ENCODE measurements around the gene NWD2.

NWD2 gene

DNA sequence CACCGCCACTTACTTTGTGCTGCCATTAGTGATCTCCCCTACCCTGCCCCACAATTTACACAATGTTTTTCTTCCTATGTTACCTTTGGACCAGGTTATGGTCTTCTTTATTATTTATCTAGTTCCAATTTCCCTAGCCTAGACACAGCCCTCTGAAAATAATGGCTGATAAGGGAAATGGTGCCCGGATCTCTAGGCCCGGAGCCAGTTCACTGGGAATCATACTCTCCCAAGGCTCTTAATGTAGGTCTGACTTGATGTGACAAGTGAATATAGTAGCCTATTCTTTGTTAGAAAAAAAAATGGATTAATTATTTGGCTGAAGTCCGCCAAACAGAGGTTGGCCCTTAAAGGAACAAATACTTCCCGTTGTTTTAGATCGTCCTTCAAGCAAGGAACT is 233.6 kb downstream of the NWD2 start:
- no peaks in the 10 kb centered on the region; the same call in 1 of the 2 replicates for H3K27me3 ChIP-seq (replicated peaks; ENCODE audit: control insufficient read depth, insufficient read depth, low read length)

DNA sequence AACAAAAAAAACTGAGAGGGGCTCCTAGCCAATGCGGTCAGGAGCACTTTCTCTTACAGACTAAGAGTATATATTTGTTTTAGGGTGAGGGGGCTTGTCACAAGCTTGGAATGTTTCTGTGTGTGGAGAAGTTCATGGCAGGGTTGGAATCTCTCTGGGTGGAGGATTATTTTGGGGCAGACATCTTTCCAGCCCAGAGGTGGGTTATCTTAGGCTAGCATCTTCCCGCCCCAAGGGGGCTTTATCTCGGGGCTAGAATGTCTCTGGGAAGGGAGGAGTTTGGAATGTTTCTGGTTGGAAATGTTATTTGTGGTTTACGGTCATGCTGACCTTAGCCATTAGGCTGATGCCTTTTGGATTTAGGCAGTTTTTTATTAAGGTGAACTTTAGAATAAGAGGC is 236.0 kb downstream of the NWD2 start:
- TF ChIP-seq CTCF (IDR thresholded peaks at IDR 0.05; ENCODE audit: insufficient read depth, low read length, poor library complexity, severe bottlenecking) = no peak
- Histone ChIP-seq H3K27me3 (replicated peaks; ENCODE audit: control insufficient read depth, insufficient read depth, low read length) (no peaks in the 10 kb centered on the region; the same call in 1 of the 2 replicates), H3K36me3 (ENCODE audit: control insufficient read depth, insufficient read depth, low read length) (no peaks in the 10 kb centered on the region), H3K4me3 (replicated peaks; ENCODE audit: low read depth, low read length) (no peak overlapping the region)
- DNase-seq (ENCODE audit: extremely low read depth, insufficient read length) = no peak

More for the DNA sequence above, 233.6 kb downstream of the NWD2 start:
- Histone ChIP-seq H3K36me3 (ENCODE audit: control insufficient read depth, insufficient read depth, low read length) (no peaks in the 10 kb centered on the region), H3K4me3 (replicated peaks; ENCODE audit: low read depth, low read length) (no peak overlapping the region)
- TF ChIP-seq CTCF (IDR thresholded peaks at IDR 0.05; ENCODE audit: insufficient read depth, low read length, poor library complexity, severe bottlenecking) = no peak
- no peak for DNase-seq (ENCODE audit: extremely low read depth, insufficient read length)

DNA sequence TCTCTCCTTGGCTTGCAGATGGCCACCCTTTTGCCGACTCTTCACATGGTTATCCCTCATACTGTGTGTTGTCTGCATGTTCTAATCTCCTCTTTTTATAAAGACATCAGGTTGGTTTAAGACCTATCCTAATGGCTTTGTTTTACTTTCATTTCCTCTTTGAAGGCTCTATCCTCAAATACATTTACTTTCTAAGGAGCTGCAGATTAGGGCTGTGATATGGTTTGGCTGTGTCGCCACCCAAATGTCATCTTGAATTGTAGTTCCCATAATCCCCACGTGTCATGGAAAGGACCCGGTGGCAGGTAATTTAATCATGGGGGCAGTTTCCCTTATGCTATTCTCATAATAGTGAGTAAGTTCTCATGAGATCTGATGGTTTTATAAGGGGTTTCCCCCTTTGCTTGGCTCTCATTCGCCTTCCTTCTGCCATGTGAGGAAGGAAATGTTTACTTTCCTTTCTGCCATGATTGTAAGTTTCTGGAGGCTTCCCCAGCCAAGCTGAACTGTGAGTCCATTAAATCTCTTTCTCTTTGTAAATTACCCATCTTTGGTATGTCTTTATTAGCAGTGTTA is 237.1 kb downstream of the NWD2 start:
- TF ChIP-seq CTCF (IDR thresholded peaks at IDR 0.05; ENCODE audit: insufficient read depth, low read length, poor library complexity, severe bottlenecking) = no peak
- no peak overlapping the region for H3K4me3 ChIP-seq (replicated peaks; ENCODE audit: low read depth, low read length)
- no peak for DNase-seq (ENCODE audit: extremely low read depth, insufficient read length)
- no peaks in the 10 kb centered on the region; the same call in 1 of the 2 replicates for H3K27me3 ChIP-seq (replicated peaks; ENCODE audit: control insufficient read depth, insufficient read depth, low read length)
- H3K36me3 ChIP-seq (ENCODE audit: control insufficient read depth, insufficient read depth, low read length) = no peaks in the 10 kb centered on the region

GRCh38 chr4:37482236-37482913 is 237.8 kb downstream of the NWD2 start:
- no peak for DNase-seq (ENCODE audit: extremely low read depth, insufficient read length)
- no peak for TF ChIP-seq CTCF (IDR thresholded peaks at IDR 0.05; ENCODE audit: insufficient read depth, low read length, poor library complexity, severe bottlenecking)
- H3K36me3 ChIP-seq (ENCODE audit: control insufficient read depth, insufficient read depth, low read length) = no peaks in the 10 kb centered on the region
- H3K27me3 ChIP-seq (replicated peaks; ENCODE audit: control insufficient read depth, insufficient read depth, low read length) = no peaks in the 10 kb centered on the region; the same call in 1 of the 2 replicates
- no peak overlapping the region for H3K4me3 ChIP-seq (replicated peaks; ENCODE audit: low read depth, low read length)

DNA sequence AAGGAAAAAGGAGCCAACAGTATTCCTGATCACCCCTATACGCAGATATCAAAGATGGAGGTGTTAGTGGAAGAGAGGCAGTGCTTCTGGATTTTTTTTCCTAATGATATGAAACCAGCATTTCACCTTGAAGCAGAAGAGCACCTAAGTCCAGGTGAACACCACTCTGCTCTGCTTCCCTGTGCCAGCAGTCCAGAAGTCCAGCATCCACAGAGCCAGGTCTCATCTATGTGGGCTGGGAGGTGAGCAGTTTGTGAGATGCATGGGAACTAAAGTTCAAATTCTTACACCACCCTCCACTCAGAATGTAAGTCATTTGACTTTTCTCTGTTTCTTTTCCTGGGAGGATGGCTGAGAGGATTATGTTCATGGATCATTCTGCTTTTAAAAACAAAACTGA is 239.1 kb downstream of the NWD2 start:
- Histone ChIP-seq H3K36me3 (ENCODE audit: control insufficient read depth, insufficient read depth, low read length) (no peaks in the 10 kb centered on the region), H3K27me3 (replicated peaks; ENCODE audit: control insufficient read depth, insufficient read depth, low read length) (no peaks in the 10 kb centered on the region; the same call in 1 of the 2 replicates), H3K4me3 (replicated peaks; ENCODE audit: low read depth, low read length) (no peak overlapping the region)
- TF ChIP-seq CTCF (IDR thresholded peaks at IDR 0.05; ENCODE audit: insufficient read depth, low read length, poor library complexity, severe bottlenecking) = no peak
- no peak for DNase-seq (ENCODE audit: extremely low read depth, insufficient read length)

Data from GM06990 (cell line).